ENCODE results near the gene NBEA.

The NBEA gene

GRCh38 chr13:35698911-35699576 is 757.0 kb downstream of the NBEA start:
- Histone ChIP-seq H3K27ac (replicated peaks) (no peak overlapping the region), H3K4me3 (replicated peaks; ENCODE audit: insufficient read depth, low read length) (no peak overlapping the region), H3K27me3 (ENCODE audit: insufficient read depth, poor library complexity, severe bottlenecking) (no peaks in the 10 kb centered on the region)
- TF ChIP-seq POLR2AphosphoS5 (IDR thresholded peaks at IDR 0.05; ENCODE audit: low read depth), result no peak
- DNase-seq (ENCODE audit: low read depth in 1 of 2, low spot score in 1 of 2), result no peak

DNA sequence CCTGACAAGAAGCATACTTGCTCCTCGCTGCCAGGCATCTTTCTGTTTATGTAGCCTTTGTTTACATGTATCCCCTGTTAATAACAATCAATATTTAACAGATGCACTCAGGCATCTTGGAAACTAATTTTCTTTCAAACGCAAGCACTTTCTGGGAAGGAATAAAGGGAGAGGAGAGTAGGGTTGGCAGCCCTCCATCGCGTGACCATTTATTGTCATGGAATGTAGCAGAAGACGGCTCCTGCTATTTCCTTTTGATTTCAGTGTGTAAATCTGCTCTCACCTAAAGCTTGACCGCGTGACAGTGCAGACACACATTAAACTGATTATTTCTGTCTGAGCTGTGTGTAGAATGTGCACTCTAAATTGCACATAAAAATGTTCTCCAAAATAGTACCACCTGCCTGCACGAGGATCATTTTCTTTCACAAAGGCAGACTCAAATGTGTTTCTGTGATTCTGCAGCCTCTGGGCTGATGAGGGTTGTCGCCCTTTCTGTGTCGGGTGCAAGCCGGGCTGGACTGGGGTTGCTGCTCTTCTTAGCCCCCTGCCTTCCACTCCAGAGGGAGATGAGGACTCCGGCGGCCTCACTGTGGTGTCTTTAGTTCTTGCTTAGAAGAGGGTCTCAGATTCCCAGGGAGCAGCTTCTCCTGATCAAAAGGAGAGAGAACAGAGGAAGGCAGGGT is 757.9 kb downstream of the NBEA start:
- TF ChIP-seq GABPA (IDR thresholded peaks at IDR 0.05; ENCODE audit: low read depth) (no peak), CTCF (IDR thresholded peaks at IDR 0.05; ENCODE audit: insufficient read depth, low read length) (no peak), REST (IDR thresholded peaks at IDR 0.05; ENCODE audit: insufficient replicate concordance, low read depth) (no peak), POLR2AphosphoS5 (IDR thresholded peaks at IDR 0.05; ENCODE audit: low read depth) (no peak), SPI1 (IDR thresholded peaks at IDR 0.05; ENCODE audit: borderline replicate concordance, low read depth) (no peak)
- Histone ChIP-seq H3K27ac (replicated peaks) (no peak overlapping the region), H3K27me3 (ENCODE audit: insufficient read depth, poor library complexity, severe bottlenecking) (no peaks in the 10 kb centered on the region), H3K4me3 (replicated peaks; ENCODE audit: insufficient read depth, low read length) (no peak overlapping the region)
- DNase-seq (ENCODE audit: low read depth in 1 of 2, low spot score in 1 of 2), result no peak

DNA sequence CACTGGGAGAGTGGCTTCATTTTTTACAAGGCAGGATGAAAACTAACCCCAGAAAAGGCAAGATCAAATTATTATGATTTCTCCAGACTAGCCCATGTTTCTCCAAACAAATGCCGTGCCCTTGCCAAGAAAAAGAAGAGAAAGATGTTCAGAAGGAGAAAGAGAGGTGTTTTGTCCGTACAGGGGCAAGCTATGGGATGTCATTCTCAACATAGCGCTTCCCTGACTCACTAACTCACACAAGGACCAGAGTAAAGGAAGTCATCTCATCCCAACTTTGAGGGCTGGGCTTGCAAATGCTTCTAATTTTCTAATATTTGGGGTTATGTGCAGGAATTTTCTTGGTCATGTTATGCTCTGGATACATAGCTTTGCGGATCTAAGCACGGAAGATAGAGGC is 758.6 kb downstream of the NBEA start:
- no peak overlapping the region for H3K4me3 ChIP-seq (replicated peaks; ENCODE audit: insufficient read depth, low read length)
- no peaks in the 10 kb centered on the region for H3K27me3 ChIP-seq (ENCODE audit: insufficient read depth, poor library complexity, severe bottlenecking)
- no peak for DNase-seq (ENCODE audit: low read depth in 1 of 2, low spot score in 1 of 2)
- H3K27ac ChIP-seq (replicated peaks), result no peak overlapping the region
- no peak for TF ChIP-seq GABPA (IDR thresholded peaks at IDR 0.05; ENCODE audit: low read depth)

GRCh38 chr13:35702316-35702715 is 760.2 kb downstream of the NBEA start:
- no peak for DNase-seq (ENCODE audit: low read depth in 1 of 2, low spot score in 1 of 2)
- H3K27me3 ChIP-seq (ENCODE audit: insufficient read depth, poor library complexity, severe bottlenecking), result no peaks in the 10 kb centered on the region
- no peak overlapping the region for H3K27ac ChIP-seq (replicated peaks)
- no peak overlapping the region for H3K4me3 ChIP-seq (replicated peaks; ENCODE audit: insufficient read depth, low read length)
- TF ChIP-seq CTCF (IDR thresholded peaks at IDR 0.05; ENCODE audit: insufficient read depth, low read length) (no peak), REST (IDR thresholded peaks at IDR 0.05; ENCODE audit: insufficient replicate concordance, low read depth) (no peak), GABPA (IDR thresholded peaks at IDR 0.05; ENCODE audit: low read depth) (no peak), SPI1 (IDR thresholded peaks at IDR 0.05; ENCODE audit: borderline replicate concordance, low read depth) (no peak), POLR2AphosphoS5 (IDR thresholded peaks at IDR 0.05; ENCODE audit: low read depth) (no peak)
